ENCODE measurements around the gene KRTAP12-4.
"Not testable (repeated sequence)": the region's sequence is repeated elsewhere in the genome, so short reads cannot be mapped to it uniquely, and the experiment has no call there.

KRTAP12-4 gene, protein sequence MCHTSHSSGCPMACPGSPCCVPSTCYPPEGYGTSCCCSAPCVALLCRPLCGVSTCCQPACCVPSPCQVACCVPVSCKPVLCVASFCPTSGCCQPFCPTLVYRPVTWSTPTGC

GRCh38 chr21:44654576-44655175 is at the start of gene KRTAP12-4:
Gene KRTAP12-4 (minus strand): TSS chr21:44654659. CDS start chr21:44654614, 45 bp downstream.
- DNase-seq: no peak

DNA sequence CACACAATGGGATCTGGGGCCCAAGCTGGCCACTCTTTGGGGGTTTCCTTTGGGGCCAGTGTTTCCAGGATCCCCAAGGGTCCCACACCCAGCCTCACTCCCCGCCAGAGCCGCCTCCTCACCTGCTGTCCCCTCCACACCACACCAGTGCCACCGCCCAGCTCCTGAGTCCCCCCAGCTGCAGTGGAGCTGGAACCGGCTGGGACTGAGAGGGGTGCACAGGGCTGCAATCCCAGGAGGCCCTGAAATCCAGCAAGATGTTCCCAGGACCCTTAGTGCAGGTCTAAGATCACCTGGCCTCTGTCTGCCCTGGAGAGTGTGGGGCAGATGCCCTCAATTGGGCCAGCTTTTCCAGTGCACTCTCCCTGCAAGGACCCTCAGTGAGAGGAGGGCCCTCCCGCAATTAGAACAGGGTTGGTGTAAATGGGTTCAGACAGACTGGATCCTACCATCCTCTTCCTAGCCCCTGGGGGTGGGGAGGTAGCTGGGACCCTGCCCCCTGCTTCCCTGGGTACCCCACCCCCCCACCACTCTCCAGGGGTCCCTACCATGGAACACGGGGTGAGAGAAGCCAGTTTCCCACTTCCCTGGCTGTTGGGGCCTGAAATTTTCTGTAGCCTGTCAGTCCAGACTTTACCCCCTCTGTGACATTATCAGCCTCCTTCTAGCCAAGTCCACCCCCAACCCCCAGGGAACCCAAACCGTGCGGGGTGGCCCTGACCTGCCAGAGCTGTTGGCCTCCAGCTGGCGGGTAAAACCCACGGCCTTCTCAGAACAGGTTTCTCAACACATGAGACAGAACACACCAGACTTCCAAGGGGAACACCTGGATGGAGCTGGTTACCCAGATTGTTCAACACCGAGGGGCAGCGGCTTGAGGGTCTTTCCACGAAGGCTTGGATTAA is 49.5 kb upstream of the KRTAP12-4 start:
- no peak for DNase-seq

DNA sequence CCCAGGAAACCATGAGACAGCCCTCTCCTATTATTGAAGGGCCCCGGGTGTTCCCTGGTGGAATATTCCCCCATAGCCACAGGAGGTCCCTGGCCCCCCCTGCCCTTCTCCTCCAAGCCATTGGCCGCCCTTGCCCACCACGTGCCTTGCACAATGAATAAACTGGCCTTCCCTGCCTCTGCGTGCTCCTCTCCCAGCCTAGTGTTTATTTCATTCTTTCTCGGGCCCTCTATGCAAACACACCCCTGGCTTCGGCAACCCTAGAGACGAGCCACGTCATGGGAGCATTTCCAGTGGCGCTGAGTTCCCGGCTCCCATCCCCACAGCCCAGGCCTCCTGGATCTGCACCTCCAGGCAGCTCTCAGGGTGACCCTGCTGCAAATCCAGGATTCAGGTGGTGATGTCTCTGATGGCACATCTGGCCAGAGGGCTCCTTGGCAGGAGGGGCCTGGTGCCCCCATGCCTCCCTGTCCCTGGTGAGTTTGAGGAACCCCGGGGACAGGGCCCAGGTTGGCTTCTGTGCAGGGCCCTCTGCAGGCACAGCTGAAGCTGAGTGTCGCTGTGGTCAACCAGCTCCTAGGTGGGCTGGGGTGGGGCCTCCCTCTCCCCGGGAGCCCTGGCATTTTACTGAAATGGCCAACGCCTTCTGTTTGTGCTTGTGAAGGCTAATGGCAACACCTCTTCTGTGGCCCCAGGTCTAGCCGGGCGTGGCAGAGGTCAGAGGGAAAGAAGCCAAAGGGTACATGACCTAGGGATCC is 48.7 kb upstream of the KRTAP12-4 start:
- DNase-seq: no peak

DNA sequence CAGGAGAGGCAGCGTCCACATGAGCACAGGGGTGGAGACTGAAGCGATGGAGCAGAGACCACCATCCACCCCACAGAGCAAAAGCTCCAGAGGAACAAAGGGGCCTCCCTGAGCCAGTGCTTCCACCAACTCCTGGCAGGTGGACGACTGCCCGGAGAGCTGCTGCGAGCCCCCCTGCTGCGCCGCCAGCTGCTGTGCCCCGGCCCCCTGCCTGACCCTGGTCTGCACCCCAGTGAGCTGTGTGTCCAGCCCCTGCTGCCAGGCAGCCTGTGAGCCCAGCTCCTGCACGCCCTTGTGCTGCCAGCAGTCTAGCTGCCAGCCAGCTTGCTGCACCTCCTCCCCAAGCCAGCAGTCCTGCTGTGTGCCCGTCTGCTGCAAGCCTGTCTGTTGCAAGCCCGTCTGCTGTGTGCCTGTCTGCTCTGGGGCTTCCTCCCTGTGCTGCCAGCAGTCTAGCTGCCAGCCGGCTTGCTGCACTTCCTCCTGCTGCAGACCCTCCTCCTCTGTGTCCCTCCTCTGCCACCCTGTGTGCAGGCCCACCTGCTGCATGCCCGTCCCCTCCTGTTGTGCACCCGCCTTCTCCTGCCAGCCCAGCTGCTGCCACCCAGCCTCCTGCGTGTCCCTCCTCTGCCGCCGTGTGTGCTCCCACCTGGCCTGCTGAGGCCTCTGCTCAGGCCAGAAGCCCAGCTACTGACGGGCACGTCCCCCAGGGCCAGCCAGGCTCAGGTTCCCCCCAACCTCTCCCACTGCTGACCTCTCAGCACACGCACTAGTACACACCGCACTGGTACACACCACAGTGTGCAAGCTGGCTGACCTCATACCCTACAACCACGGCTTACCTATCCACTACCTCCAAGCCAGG is 47.9 kb upstream of the KRTAP12-4 start:
- DNase-seq: no peak

DNA sequence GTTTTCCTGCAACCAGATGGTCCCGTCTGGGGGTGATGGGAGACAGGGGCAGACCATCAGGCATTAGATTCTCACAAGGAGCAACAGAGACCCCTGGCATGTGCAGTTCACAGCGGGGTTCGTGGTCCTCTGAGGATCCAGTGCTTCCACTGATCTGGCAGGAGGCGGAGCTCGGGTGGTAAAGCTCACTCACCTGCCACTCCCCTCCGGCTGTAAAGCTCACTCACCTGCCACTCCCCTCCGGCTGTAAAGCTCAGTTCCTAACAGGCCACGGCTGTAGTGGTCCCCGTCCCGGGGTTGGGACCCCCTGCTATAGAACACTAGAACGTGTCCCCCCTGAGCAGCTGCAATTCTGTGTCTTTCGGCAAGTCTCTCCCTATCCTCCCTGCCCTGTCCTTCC is 47.1 kb upstream of the KRTAP12-4 start:
- no peak for DNase-seq

GRCh38 chr21:44701023-44701400 is 46.6 kb upstream of the KRTAP12-4 start:
- no peak for DNase-seq

DNA sequence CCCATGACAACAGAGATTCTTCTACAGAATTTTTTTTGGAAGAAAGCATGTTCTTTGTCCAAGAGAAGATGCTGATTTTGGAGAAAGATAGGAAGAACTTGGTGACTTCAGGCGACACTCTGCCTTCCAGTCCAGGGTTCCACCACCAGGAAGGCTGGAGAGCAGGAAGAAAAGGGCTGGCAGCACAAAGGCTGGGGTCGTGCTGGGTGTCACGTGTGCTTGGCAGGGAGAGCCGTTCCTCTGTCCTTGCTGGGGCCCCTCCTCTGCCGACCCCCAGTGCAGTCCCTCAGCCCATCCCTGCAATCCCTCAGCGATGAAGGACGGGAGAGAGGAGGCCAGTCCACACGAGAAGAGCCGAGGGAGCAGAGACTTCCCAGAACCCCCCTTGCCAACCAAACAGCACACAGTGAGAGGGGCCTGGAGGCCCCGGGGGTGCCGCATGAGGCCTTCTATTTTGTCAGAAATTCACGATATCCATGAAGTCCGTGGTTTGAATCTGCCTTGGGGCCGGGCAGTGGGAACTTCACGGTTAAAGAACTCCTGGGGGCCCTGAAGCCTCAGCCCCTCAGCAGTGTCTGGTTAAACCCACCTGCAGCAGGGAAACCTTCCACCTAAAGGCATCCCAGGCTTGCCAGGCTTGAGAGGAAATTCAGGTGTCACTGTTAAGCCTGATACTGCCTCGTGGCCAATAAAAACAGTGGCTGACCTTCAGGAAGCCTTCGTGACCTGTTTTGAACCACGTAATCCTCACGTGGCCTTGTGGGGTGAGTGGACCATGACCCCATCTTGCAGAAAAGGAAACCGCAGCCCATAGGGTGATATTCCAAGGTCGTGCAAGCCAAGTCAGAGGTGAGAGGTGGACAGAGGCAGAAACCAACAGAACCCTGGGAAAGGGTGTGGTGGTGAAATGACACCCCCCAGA is 45.9 kb upstream of the KRTAP12-4 start:
- DNase-seq: no peak

DNA sequence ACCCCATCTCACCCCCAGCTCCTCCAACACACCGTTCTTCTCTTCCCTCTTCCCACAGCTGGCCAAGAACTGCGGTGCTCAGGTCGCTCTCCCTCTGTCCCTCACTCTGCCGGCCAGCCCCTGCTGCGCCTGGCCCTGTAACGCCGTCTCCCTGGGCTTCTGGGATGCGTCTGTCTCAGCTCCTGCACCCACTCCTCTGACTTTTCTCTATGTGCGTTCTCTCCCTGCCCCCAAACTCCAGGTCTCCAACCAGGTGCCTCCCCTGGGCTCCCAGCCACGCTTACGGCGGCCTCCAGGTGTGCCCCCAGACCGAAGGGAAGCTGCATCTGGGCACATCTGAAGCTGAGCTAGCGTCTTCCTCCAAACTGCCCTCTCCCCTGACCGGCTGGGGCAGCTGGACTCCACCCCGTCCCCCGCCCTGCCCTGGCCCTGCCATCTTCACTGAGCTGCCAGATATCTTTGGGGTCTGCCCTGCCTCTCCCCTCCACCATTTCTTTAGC is 45.1 kb upstream of the KRTAP12-4 start:
- DNase-seq: no peak

DNA sequence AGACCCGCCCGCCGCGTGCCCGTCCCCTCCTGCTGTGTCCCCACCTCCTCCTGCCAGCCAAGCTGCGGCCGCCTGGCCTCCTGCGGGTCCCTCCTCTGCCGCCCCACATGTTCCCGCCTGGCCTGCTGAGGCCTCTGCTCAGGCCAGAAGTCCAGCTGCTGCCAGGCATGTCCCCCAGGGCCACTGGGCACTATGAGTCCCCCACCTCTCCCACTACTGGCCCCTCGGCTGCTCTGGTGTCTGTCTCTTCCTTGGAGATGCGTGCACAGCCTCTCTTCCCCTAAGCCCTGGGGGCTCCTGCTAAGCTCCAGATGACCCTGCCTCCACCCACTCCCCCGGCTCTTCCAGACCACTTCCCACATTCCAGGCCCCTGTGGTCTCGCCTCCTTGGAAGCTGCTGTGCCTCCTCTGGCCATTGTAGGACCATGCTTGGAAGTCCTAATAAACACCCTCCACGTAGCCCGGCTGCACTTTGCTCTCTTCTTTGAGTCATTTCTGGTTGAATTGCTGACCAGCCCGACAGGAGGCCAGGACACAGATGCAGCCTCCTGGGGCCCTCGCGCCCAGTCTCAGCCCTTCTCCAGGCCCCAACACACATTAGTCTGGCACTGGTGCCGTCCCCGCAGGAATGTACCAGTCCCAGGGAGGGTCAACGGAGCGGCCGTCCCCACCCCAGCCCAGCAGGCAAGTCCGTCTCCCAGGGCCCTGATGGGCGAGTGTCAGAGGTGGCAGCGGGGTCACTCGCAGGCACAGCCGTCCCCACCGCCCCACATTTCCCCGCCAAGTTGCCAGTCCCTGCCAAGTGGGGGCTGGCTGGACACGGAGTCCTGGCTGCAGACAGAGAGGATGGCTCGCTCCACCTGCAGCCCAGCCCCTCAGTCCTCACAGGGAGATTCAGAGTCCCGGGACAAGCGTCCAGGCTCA is 43.6 kb upstream of the KRTAP12-4 start:
- DNase-seq: no peak

DNA sequence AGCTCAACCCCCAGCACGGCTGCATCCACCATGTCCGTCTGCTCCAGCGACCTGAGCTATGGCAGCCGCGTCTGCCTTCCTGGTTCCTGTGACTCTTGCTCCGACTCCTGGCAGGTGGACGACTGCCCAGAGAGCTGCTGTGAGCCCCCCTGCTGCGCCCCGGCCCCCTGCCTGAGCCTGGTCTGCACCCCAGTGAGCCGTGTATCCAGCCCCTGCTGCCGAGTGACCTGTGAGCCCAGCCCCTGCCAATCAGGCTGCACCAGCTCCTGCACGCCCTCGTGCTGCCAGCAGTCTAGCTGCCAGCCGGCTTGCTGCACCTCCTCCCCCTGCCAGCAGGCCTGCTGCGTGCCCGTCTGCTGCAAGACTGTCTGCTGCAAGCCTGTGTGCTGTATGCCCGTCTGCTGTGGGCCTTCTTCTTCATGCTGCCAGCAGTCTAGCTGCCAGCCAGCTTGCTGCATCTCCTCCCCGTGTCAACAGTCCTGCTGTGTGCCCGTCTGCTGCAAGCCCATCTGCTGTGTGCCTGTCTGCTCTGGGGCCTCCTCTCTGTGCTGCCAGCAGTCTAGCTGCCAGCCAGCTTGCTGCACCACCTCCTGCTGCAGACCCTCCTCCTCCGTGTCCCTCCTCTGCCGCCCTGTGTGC is 42.8 kb upstream of the KRTAP12-4 start, which contains the start of gene KRTAP10-12:
Gene KRTAP10-12, plus strand, starts transcription at position 1 of the 639 bp plus-strand sequence. Its CDS starts 30 bp downstream, at position 31.
- not testable (repeated sequence) for DNase-seq

GRCh38 chr21:44696572-44696971 is 42.1 kb upstream of the KRTAP12-4 start:
- no peak for DNase-seq

DNA sequence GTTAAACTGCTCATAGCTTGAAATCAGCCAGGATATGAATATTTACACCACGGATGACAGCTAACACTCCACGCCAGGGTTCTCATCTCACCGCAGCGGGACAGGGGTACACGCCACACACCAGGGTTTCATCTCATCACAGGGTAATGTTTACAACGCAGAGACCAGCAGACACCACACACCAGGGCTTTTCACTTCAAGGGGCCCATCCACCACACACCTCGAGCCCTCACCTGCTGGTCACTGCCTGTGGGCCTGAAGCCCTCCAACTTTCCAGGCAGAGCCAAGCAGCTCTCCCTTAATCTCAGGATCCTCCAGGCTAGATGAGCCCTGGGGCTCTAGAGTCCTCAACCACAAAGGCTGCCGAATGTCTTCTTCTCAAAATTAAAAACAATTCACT is 41.2 kb upstream of the KRTAP12-4 start:
- no peak for DNase-seq

GRCh38 chr21:44695184-44695583 is 40.7 kb upstream of the KRTAP12-4 start:
- DNase-seq: no peak

GRCh38 chr21:44694776-44695175 is 40.3 kb upstream of the KRTAP12-4 start:
- DNase-seq: no peak

DNA sequence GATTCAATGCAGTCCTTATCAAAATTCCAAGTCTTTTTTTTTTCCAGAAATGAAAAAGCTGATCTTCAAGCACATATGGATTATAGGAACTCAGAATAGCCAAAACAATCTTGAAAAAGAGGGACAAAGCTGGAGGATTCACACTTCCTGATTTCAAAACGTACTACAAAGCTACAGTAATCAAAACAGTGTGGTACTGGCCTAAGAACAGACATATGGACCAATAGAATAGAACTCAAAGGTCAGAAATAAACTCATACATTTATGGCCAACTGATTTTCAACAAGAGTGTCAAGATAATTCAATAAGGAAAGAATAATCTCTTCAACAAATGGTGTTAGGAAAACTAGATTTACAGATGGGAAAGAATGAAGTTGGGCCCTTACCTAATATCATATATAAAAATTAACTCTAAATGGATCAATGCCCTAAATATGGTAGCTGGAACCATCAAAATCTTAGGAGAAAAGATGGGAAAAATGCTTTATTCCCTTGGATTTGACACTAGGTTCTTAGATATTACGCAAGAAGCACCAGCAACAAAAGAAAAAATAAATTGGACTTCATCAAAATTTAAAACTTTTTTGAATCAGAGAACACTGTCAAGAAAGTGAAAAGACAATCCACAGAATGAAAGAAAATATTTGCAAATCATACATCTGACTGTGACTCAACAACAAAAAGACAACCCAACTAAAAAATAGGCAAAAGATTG is 38.5 kb upstream of the KRTAP12-4 start:
- DNase-seq: no peak

- DNase-seq: no peak
These were observed 37.2 kb upstream of the KRTAP12-4 start for GRCh38 chr21:44691686-44692085.

DNA sequence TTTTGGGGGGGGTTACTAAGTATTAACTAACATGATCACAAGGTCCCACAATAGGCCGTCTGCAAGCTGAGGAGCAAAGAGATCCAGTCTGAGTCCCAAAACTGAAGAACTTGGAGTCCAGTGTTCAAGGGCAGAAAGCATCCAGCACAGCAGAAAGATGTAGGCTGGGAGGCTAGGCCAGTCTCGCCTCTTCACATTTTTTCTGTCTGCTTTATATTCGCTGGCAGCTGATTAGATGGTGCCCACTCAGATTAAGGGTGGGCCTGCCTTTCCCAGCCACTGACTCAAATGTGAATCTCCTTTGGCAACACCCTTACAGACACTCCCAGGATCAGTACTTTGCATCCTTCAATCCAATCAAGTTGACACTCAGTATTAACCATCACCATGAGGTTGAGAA is 35.3 kb upstream of the KRTAP12-4 start:
- not testable (repeated sequence) for DNase-seq

DNA sequence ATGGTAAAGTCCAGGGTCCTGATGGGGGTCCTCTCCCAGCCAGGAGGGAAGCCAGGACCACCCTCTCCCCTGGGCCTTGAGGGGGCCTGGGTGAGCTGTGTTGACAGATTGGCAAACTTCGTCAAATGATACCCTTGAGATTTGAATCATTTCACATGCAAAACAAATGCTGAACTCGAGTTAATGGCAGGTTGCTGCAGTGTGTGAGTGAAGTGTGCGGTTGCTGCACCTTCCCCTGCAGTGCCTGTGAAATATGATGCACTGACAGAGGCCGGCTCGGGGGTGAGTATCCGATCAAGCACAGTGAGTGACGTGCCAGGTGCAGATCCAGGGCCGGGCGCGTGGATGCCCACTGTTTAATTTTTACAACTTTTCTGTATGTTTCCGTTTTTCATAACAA is 33.2 kb upstream of the KRTAP12-4 start:
- no peak for DNase-seq

Data from activated CD4-positive, alpha-beta T cell treated with anti-CD3 and anti-CD28 coated beads, Interleukin-10, Interleukin-2, amounts not matched to agents 100 ng/mL and 50 ng/mL, durations not matched to agents 16 hours and 8 hours (primary cell).